Cerebellar nuclear complex (tissue), 1 donor: ENCODE measurements around the gene DUOX2.
A peak's percentile ranks its signal among the peaks of the same experiment; 100 is the strongest.
"Not testable (repeated sequence)": the region's sequence is repeated elsewhere in the genome, so short reads cannot be mapped to it uniquely, and the experiment has no call there.

Source experiments
- DNase-seq, 2 experiments: peaks; one replicate each; lab custom pipeline; 2025; lab: John Stamatoyannopoulos, UW

Gene DUOX2

GRCh38 chr15:45118996-45119395 is 5.0 kb upstream of the DUOX2 start:
- no peak for DNase-seq

GRCh38 chr15:45118131-45118588 is 4.2 kb upstream of the DUOX2 start:
- DNase-seq = peak in 1 of 2 experiments; percentile 62

GRCh38 chr15:45117308-45118130 is 3.5 kb upstream of the DUOX2 start:
- no peak for DNase-seq

GRCh38 chr15:45116482-45117307 is 2.7 kb upstream of the DUOX2 start:
- no peak for DNase-seq

- DNase-seq = no peak
Observed at GRCh38 chr15:45116006-45116481, 2.1 kb upstream of the DUOX2 start.

GRCh38 chr15:45115312-45115820 is 1.4 kb upstream of the DUOX2 start:
- no peak for DNase-seq

GRCh38 chr15:45114751-45115085 is 746 bp upstream of the DUOX2 start:
- no peak for DNase-seq

GRCh38 chr15:45113380-45113990 is 487 bp downstream of the DUOX2 start:
- no peak for DNase-seq

GRCh38 chr15:45112591-45113379 is 1.2 kb downstream of the DUOX2 start:
- no peak for DNase-seq

GRCh38 chr15:45112143-45112590 is 1.8 kb downstream of the DUOX2 start:
- DNase-seq = no peak

- DNase-seq = no peak
Observed at GRCh38 chr15:45111390-45112142, 2.4 kb downstream of the DUOX2 start.

GRCh38 chr15:45110256-45110820 is 3.6 kb downstream of the DUOX2 start:
- DNase-seq = no peak

- DNase-seq = no peak
Observed at GRCh38 chr15:45107941-45108630, 5.9 kb downstream of the DUOX2 start.

GRCh38 chr15:45106002-45106790 is 7.8 kb downstream of the DUOX2 start:
- DNase-seq = no peak

GRCh38 chr15:45105586-45105985 is 8.4 kb downstream of the DUOX2 start:
- DNase-seq = no peak

- not testable (repeated sequence) for DNase-seq
Observed at GRCh38 chr15:45104170-45104569, 9.8 kb downstream of the DUOX2 start.

GRCh38 chr15:45102226-45102625 is 11.7 kb downstream of the DUOX2 start:
- DNase-seq = no peak

- DNase-seq = no peak
Observed at GRCh38 chr15:45101749-45102148, 12.2 kb downstream of the DUOX2 start.
